ENCODE data around the gene GOLGA3.
"Not testable (repeated sequence)": the region's sequence is repeated elsewhere in the genome, so short reads cannot be mapped to it uniquely, and the experiment has no call there.

Gene GOLGA3

GRCh38 chr12:132841151-132841550 lies 12.5 kb upstream of the GOLGA3 start:
- DNase-seq: no peak

- no peak for DNase-seq
These were observed 11.9 kb upstream of the GOLGA3 start for GRCh38 chr12:132840536-132840935.

GRCh38 chr12:132839558-132840235 lies 11.0 kb upstream of the GOLGA3 start:
- no peak for DNase-seq

GRCh38 chr12:132838410-132839080 lies 9.9 kb upstream of the GOLGA3 start:
- no peak for DNase-seq

DNA sequence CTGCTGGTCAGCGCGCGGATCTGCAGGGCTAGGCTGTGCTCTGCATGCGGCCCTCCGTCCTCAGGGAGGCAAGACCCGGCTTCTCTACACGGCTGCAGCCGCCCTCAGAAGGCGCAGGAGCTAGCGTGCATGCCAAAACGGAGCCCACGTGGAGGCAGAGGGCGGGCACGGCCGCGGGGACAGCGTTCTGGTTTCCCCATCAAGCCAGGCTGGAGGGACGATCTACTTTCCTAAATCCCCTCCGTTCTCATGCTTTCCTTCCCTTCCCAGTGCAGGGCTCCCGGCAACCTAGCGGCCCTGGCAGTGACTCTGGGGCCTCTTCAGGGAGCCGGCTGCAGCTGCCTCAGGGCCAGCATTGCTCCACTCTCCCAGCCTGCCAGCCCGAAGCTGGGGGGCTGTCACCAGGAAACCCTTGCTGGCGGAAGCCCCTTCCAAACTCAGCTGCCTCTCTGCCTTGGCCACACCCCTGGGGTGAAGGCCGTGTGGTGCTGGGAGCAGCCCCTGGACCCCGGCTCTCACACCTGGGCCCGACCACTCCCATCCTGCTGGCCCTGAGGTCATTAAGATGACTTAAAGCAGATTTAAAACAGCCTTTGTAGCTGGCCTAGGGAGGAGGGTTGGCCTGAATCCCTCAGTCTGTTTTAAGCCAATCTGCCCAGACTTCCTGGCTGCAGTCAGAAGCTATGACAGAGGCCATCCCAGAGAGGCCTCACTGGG lies 9.2 kb upstream of the GOLGA3 start:
- no peak for DNase-seq

GRCh38 chr12:132836795-132837331 lies 8.2 kb upstream of the GOLGA3 start:
- no peak for DNase-seq

- not testable (repeated sequence) for DNase-seq
These were observed 7.6 kb upstream of the GOLGA3 start for GRCh38 chr12:132836230-132836629.

DNA sequence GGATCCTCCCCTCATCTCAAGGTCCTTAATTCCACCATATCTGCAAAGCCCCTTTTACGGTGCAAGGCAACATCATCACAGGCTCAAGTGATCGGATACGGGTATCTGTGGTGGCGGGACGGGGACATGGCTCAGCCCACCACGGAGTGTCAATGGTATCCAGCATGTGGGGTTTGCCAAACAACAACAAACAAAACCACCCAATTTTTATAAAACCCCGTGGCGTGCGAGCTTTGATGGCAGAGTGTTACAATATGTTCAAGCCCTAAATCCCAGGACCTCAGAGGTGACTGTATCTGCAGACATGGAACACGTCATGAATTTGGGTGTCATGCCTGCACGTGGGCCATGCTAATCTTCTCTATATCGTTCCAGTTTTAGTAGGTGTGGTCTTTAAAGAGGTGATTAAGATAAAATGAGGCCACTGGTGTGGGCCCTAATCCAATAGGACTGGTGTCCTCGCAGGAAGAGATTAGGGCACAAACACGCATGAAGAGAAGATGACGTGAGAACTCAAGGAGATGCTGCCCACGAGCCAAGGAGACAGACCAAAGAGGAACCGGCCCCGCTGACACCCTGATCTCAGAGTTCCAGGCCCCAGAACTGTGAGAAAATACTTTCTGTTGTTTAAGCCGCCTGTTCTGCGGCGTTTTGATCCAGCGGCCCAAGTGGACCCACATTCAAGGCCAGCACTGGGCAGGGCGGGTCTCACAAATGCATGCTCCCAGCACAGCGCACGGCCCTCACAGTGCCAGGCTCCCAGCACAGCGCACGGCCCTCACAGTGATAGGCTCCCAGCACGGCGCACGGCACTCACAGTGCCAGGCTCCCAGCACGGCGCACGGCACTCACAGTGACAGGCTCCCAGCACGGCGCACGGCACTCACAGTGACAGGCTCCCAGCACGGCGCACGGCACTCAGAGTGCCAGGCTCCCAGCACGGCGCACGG lies 6.7 kb upstream of the GOLGA3 start:
- DNase-seq: no peak

DNA sequence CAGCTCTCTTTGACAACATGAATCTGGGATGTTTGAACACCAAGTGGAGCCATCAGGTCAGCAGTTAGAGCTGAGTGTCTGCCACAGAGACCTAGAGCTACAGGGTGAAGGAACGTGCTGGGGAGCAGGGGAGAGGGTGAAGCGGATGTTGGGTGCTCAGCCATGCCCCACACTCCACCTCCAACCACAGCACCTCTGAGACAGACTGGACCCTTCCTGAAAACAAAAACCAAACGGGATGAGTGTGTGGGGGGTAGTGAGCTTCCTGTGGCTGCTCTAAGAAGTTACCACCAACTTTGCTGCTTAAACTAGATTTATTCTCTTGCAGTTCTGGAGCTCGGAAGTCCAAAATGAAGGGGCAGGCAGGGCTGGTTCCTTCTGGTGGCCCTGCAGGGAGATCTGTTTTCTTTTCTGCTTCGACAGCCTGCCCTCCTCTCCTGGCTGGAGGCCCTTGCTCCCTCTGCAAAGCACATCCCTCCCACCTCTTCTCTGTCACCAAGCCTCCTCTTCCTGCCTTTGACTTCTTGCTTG lies 5.6 kb upstream of the GOLGA3 start:
- no peak for DNase-seq

DNA sequence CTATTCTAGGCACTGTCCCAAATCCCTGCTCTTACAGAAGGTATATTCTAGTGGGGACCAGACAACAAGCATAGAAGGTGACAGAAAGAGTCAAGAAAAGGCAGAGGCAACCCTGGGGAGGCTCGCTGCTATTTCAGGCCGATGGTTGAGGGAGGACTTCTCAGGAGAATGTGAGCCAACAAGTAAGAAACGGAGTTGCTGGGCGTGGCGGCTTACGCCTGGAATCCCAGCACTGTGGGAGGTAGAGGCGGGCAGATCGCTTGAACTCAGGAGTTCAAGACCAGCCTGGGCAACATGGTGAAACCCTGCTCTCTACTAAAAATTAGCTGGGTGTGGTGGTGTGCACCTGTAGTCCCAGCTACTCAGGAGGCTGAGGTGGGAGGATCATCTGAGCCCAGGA lies 4.7 kb upstream of the GOLGA3 start:
- DNase-seq: no peak

DNA sequence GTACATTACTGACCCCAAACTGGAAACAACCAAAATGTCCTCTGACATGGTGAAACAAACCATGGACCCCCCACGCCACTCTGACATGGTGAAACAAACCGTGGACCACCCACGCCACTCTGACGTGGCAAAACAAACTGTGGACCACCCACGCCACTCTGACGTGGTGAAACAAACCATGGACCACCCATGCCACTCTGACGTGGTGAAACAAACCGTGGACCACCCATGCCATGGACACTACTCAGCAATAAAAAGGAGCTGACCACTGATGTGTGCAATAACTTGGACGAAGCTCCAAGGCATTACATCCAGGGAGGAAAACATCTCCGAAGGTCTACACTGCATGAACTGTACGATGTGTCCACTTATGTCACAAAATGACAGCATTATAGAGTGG lies 3.1 kb upstream of the GOLGA3 start:
- DNase-seq: no peak

DNA sequence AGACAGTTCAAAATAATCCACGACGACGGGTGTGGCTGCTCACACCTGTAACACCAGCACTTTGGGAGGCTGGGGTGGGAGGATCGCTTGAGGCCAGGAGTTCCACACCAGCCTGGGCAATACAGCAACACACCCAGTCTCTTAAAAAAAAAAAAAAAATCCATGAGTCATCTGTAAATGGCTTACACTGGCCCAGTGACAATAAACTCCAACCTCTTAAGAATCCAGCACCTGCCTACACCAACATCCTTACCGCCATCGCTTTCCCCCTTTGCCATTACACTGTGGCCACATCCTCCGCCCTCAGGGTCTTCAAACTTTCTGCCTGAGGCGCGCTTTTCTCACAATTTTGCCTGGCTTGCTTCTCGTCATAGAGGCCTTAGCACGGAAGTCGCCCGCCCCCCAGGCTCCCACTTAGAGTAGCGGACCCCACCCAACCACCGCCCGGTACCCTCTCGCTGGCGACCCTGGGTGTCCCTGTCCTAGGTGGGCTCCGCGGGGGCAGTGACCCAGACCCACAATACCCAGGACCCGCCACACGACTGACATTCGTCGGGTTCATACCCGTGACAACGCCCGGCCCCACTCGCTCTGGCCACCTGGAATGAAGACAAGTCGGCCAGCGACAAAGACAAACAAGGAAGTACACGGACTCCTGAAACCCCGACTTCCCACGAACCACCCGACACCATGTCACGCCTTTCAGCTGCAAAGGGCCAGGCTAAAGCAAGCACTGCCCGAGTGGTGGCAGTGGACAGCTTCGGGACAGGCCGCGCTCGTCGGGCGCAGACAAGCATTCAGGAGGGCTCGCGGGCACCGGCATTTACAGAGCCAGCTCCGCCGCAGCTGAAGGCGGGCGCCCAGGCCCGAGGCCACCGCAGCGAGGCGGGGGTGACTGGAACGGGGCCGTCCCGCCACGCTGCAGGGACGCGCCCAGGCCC lies 636 bp downstream of the GOLGA3 start:
- DNase-seq: peak; percentile 64

DNA sequence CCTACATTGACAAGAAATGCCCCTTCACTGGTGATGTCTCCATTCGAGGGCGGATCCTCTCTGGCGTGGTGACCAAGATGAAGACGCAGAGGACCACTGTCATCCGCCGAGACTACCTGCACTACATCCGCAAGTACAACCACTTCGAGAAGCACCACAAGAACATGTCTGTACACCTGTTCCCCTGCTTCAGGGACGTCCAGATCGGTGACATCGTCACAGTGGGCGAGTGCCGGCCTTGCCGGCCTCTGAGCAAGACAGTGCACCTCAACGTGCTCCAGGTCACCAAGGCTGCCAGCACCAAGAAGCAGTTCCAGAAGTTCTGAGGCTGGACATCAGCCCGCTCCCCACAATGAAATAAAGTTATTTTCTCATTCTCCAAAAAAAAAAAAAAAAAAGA lies 2.8 kb downstream of the GOLGA3 start:
- no peak for DNase-seq

GRCh38 chr12:132825089-132825488 lies 3.6 kb downstream of the GOLGA3 start:
- no peak for DNase-seq

DNA sequence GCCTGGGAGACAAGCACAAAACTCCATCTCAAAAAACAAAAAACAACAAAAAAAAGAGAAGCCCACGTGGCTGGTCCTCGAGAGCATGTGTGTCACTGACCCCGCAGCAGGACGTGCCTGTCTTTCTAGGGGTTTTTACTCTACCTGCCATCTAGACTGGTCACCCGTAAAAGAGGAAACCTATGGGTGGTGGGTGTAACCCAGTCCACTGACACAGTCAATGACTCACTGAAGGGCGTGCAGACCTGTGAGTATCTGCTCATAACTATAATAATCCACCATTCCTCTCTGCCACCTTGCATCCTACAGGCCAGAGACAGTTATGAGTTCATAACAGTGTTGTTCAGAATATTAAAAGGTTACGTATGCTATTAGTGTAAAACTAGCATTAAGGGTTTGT lies 4.6 kb downstream of the GOLGA3 start:
- DNase-seq: no peak

DNA sequence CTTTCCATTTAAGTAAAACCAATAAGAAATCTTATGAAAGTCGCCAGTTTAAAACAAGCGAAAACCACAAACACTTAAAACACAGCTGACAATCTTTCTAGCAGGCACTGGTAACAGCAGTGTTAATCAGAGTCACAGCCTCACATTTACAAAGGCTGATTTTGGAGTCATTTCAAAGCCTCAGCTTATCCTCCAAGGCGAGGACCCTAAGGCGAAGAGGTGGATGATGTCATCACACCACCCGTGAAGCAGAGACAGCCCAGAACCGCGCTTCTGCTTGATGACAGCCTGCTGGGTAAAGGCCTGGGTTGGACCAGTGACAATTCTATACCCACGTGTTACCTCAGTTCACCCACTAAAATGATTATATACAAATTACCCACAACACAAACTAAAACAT lies 10.1 kb downstream of the GOLGA3 start:
- DNase-seq: no peak

- no peak for DNase-seq
These were observed 14.4 kb downstream of the GOLGA3 start for GRCh38 chr12:132814232-132814631.

DNA sequence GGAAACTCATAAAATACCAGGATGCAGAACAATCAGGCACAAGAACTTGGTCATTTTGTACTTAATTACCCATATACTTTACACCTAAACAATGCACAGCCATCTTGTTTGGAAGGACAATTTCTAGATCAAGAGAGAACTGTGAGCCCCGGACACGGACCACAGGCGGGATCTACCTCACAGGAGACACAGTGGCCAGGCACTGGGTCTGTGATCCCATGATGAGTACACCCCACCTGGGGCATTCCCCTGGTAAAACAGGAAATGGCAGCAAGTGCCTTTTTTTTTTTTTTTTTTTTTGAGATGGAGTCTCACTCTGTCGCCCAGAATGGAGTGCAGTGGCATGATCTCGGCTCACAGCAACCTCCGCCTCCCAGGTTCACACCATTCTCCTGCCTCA lies 15.2 kb downstream of the GOLGA3 start:
- no peak for DNase-seq

GRCh38 chr12:132812631-132813305 lies 15.9 kb downstream of the GOLGA3 start:
- DNase-seq: no peak

GRCh38 chr12:132809391-132809790 lies 19.3 kb downstream of the GOLGA3 start:
- DNase-seq: not testable (repeated sequence)
